PFSK-1 (cell line): ENCODE data around the gene MCTP1.

ENCODE experiments used
- POLR2AphosphoS5 ChIP-seq: IDR thresholded peaks from 2 replicates; pipeline ENCODE4 v1.6.1; 2012; ENCODE audit warnings: low read depth, mild to moderate bottlenecking, control low read depth, low read length, moderate library complexity
- TAF1 ChIP-seq: IDR thresholded peaks from 2 replicates; pipeline ENCODE4 v1.6.1; 2012; ENCODE audit warnings: low read length, control low read depth, borderline replicate concordance; ENCODE audit not compliant: insufficient read depth

GRCh38 chr5:95087816-95088317 lies 197.0 kb downstream of the MCTP1 start:
- TF ChIP-seq POLR2AphosphoS5 (no peak), TAF1 (no peak)
